GM18526 (cell line): ENCODE data around the gene TTYH1.

ENCODE experiments used
- POLR2A ChIP-seq: IDR thresholded peaks from 3 replicates; pipeline ENCODE4 v1.6.1; 2011; ENCODE audit not compliant: insufficient read length; ENCODE audit errors: extremely low read depth

TTYH1 gene

DNA sequence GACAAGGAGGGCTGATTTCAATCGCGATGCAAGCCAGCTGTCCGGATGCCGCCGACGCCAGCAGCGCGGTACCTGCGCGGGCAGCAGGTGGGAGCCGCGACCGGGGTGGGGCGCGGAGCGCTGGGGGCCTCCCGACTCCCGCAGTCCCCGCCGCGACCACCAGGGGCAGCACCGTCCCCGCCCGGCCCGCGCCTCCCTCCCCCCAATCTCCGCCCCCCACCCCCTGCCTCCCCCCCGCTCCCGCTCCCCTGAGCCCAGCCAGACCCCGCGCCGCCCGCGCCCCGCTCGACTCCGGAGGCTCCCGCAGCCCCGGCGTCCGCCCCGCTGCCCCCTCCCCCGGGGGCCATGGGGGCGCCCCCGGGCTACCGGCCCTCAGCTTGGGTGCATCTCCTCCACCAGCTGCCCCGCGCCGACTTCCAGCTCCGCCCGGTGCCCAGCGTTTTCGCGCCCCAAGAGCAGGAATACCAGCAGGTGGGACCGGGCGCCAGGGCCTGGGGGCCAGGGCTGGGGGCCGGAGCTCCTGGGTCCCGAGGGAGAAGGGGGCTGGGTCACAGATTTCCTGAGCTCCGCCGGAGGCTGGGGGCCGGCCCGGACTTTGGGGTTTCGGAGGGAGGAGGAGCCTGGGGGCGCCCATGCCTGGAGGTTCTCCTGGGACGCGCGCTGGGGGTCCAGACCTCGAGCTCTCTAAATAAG, at the start of gene TTYH1:
TSS of gene TTYH1 (plus strand) at position 257 of the 693 bp plus-strand sequence. CDS start at position 346, 89 bp downstream.
- TF ChIP-seq POLR2A = no peak

DNA sequence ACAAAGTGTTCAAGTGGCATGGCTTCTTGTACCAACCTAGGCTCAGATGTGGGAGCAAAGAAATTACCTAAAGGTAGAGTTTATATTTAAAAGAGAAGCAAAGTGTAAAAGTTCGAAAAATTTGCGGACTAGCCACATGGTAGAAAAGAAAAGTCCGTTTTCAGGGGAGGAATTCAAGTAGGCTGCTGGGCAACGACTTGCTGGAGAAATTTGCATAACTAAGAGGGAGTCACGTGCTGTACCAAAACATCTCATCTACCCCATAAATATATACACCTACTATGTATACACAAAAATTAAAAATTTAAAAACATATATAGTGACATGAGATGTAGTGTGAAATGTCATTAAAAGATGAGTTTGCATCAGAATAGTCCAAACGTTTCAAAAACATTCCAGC, 48.5 kb upstream of the TTYH1 start:
- no peak for TF ChIP-seq POLR2A

DNA sequence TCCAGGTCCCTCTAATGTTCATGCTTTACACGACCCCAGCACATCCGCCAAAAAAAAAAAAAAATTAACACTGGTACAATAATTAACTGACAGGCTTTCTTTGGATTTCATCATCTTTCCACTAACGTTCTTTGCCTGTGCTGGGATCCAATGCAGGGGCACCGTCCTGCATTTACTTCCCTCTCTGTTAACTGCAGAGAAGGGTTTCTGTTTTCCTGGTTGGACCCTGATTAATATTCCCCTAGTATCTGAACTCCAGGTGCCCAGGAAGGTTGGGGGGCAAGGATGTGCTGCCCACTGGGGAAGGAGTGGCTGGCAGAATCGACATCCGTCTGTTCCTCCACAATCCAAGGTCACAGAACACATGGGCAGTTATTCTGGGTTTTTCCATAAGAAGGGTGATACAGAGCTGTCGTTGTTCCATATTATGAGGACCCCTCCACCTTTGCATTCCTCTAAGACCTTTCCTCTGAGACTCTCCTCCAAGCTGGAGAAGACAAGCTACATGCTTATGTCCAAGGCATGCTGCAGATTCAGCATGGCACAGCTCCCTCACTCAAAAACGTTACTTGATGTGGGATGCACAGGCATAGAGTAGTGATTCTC, 46.1 kb upstream of the TTYH1 start:
- no peak for TF ChIP-seq POLR2A

DNA sequence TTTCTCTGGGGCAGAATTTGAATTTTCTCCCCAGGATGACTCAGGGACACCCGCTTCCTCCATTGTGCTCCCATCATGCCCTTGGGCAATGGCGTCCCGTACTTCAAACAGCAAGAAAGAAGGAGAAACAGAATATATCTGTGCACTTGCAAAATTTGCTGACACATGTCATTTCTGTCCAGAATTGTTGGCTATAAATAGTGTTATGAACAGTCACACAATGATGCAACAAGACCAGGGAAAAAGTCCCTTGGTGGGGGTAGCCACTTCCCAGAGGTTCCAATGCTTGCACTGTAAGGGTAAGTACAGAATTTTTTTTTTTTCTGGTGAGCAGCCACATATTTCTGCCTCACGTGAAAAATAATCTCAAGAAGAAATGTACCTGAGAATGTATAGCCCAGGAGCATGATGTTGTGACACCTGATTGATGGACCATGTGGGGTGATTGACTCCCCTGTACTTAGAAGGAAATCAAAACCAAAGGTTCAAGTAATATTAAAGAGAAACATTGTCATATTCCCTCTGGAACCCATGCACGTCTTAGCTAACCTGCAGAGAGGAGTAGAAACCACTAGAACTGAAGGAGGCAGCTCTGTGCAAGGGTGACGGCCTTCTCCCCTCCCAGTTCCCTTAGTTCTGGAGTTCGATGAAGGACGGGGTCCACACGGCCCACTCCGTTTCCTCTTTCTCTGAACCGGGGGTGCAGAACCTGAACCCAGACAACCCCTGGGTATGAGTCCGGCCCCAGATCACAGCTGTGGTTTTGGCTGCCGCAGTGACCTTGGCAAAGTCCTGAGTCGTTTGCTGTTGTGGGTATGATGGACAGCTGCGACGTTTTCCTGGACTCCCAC, 41.3 kb upstream of the TTYH1 start:
- TF ChIP-seq POLR2A = no peak

DNA sequence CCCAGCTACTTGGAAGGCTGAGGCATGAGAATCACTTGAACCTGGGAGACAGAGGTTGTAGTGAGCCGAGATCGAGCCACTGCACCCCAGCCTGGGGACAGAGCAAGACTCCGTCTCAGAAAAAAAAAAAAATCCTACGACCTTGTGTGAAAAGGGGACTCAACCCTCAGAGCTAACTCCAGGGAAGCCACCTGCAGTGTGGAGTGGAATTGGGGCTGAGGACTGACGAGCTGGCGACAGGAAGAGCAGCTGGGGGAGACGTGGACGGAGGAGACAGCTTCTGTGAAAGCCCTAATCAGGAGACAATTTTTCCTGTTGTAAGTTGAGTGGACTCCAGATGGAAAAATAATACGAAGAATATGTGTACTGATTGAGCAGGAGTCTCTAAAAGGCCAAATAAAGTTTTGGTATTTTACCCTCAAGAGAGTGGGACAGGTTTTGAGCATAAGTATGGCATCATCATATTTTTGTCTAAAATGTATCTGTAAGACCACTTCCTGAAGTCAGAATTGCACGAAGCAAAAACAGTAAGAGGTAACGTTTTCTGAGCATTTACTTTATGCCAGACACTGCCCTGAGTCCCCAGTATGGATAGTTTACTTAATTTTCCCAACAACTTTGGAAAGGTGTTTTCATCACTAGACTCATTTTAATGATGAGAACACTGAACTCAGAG, 38.5 kb upstream of the TTYH1 start:
- TF ChIP-seq POLR2A = no peak

DNA sequence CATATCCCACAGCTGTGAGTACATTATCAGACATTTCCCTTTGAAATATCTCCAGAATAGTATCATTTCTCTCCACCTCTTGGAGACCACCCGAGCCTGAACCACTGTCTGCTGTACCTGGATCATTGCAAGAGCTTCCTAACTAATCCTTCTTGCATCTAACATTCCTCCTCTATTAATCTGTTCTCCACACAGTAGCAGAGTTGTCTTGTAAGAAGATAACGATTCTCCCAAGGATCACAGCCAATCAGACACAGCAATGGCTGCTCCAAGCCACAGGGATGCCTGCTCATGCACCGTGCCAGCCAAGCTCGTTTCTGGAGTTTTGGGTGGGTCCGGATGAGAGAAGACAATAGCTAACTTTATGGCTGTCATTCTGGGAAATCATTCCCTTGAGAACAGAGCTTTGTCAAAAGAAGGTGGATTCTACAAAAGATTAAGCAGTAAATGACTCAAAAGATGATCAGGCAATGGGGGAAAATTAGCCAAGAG, 36.0 kb upstream of the TTYH1 start:
- TF ChIP-seq POLR2A = no peak

DNA sequence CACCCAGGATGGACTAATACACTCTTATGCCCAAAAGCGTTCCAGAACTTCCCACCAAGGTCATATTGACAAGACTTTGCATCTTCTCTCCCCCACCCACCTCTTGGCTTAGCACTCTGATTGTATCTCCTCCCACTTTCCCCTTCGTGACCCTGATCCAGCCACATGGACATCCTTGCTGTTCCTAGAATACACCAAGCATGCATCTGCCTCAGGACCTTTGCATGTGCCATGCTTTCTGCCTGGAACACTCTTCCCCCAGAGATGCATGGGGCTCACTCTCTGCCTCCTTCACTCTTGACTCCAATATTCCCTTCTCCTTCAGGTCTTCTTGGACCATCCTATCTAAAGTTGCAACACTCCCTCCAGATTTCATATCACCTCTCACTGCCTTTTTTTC, 34.4 kb upstream of the TTYH1 start:
- TF ChIP-seq POLR2A = no peak

DNA sequence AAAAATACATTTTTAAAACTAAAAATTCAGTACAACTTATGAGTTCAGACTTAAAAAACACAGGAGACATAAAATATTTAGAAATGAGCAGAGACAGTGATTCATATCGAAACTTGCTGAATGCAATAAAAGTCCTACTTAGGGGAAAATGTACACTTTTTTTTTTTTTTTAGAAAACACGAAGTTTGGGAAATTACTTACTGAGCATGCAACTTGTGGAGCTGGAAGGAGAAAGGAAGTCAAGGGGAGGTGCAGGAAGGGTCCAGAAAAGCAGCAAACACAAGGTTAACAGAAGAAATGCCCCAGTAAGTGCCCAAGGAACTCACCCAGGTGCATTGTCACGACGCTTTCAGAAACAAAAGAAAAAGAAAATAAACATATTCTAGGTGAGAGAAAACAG, 31.9 kb upstream of the TTYH1 start:
- TF ChIP-seq POLR2A = no peak

DNA sequence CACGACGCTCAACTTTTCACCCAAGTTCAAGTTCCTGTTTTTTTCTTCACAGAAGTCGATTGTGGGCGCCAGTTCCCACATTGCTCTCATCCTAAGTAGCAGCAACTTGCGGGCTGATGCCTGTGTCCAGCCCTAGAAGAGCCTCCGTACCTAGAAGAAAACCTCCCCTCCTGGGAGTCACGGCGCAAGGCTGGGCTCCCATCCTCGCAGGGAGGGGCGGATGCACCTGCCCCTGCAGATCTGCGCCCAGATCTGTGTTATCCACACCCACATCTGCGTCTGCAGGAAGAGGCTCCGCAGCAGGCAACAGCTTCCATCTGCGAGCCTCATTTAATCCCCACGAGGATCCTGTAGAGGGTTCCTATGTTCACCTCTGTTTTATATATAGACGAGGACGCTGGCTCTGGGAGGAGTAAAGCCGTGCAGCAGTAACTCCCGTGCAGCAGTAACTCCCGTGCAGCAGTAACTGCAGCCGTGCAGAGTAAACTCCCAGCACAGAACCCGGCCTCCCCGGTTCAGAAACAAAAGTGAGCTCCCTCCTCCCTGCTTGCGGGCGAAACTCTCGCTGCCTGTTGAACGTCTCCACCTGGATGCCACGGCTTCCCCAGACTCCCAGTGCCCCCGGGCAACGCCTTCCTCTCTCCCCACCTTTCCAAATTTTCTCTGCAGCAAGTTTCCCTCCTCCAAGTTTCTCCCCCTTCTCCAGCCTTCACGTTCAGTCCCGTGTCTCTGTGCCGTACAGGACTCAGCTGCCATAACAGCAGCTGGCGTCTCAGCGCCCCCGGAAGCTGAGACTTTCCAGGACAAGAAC, 27.1 kb upstream of the TTYH1 start:
- no peak for TF ChIP-seq POLR2A

DNA sequence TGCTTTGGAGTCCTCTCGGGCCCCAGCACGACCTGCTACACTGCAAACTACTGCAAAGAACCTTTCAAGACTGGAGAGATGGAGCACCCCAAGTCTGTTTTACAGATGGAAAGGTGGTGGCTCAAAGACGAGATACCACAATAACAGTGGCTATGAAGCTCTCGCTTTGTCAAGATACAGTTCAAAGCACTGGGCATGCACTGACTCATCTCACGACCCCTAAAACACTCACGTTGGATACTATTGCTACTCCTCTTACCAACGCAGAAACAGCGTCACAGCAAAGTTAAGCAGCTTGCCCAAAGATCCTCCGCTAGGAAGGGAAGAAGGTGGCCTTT, 26.5 kb upstream of the TTYH1 start:
- no peak for TF ChIP-seq POLR2A

DNA sequence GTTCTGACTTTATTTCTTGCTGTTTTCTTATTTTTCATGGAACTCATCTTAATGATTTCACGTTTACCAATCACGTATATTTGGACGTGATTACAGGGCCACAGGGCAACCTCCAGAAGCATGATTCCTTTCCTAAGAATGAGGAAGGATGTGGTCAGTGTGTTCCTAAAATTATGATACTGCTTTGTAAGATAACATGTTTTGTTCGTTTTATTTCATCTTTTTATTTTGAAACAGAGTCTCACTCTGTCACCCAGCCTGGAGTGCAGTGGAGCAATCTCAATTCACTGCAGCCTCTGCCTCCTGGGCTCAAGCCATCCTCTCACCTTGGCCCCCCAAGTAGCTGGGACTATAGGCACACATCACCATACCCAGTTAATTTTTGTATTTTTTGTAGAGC, 25.7 kb upstream of the TTYH1 start:
- TF ChIP-seq POLR2A = no peak

DNA sequence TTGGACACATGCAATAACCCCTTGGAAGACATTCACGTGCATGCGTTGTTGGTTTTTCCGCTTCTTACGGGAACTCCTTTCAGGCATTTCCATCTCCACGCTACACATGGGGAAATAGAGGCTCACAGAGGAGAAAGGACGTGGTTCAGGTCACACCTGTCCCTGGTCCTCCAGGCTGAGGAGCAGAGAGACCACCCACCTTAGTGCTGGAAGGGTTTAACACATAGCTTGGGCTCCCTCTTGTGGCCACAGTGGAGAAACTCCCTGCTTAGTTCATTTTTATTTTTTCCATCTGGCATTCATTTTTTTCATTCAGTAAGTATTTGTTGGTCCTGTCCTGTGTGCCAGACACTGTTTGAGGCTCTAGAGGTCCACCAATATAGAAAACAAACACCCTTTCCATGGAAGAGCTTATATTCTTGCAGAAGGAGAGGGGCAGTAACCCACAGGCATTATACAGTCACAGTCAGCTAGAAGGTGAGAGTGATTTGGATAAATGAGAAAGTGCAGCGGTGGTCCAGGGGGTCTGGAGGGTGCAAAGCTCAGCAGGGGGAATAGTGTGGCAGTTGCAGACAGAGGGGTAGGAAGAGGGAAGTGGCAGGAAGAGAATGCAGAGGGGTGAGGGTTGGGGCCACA, 24.2 kb upstream of the TTYH1 start:
- no peak for TF ChIP-seq POLR2A

DNA sequence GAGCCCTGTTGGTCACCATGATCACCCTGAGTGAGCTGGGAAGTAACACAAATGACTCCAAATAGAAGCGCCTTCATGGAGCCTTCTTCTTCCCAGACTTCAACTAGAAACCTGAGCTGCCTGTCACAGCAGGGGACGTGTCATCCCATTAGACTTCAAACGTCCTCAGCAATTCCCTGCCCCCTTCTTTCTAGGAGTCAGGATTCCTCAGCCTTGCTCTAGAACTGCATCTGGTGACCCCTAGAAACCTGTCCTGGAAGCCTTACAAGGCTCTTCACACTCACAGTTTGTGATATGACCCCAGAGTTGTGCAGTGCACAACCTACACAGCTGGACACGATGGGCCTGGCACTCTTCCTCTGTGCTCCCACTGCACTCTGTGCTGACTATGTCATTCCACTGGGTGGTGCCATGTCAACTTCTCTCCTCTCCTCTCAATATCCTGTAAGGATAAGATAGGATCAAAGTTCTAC, 23.6 kb upstream of the TTYH1 start:
- TF ChIP-seq POLR2A = no peak

DNA sequence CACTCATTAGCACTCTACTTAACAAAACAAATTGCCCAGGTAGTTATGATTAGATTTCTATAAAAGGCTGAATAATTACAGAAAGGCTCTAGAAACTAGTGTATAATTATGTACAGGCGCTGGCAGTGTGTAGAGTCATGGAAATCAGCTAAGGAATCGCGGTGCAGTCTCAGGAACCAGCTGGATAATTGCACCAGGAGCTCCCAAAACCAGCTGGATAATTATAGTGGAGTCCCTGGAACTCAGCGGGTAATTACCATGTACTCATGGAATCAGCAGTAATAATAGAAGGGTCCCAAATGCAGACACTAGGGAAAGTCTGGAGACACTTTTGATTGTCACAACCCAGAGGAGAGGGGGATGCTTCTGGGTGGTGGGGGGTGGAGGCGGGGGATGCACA, 23.2 kb upstream of the TTYH1 start:
- TF ChIP-seq POLR2A = no peak

DNA sequence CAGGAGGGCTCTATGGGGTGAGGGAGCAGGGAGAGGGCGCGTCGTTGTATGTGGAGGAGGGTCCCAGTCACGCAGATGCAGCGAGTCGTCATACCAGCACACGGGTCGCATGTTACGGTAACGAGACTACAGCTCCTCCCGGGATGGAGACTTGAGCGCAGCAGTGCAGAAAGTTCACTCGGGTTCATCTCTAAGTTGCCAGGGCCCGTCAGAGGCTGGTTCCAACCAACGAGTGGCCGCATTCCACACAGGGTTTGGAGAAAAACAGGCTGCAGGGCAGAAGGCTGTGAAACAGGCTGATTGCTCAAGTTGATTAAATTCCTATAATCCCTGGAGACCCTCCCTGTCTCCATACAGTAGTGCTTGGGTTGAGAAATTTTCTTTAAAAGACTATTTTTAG, 21.9 kb upstream of the TTYH1 start:
- TF ChIP-seq POLR2A = no peak

DNA sequence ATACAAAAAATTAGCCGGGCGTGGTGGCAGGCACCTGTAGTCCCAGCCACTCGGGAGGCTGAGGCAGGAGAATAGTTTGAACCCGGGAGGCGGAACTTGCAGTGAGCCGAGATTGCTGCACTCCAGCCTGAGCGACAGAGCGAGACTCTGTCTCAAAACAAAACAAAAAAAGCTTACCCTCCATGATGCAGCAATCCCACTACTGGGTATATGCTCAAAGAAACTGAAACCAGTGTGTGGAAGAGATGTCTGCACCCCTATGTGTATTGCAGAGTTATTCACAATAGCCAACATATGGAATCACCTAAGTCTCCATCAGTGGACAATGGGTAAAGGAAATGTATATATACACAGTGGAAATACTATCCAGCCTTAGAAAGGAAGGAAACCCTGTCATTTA, 19.6 kb upstream of the TTYH1 start:
- TF ChIP-seq POLR2A = no peak
